Measurements from ENCODE around the gene TTLL7.
"Not testable (repeated sequence)": the region's sequence is repeated elsewhere in the genome, so short reads cannot be mapped to it uniquely, and the experiment has no call there.

Gene TTLL7

GRCh38 chr1:83997631-83998030 lies 1.3 kb downstream of the TTLL7 start:
- in situ Hi-C loops (cut with MboI; ENCODE audit: low sequenced_read_pairs): no loop called here

- in situ Hi-C loops (cut with MboI; ENCODE audit: low sequenced_read_pairs): no loop called here
These were observed 2.3 kb downstream of the TTLL7 start for GRCh38 chr1:83996621-83997020.

DNA sequence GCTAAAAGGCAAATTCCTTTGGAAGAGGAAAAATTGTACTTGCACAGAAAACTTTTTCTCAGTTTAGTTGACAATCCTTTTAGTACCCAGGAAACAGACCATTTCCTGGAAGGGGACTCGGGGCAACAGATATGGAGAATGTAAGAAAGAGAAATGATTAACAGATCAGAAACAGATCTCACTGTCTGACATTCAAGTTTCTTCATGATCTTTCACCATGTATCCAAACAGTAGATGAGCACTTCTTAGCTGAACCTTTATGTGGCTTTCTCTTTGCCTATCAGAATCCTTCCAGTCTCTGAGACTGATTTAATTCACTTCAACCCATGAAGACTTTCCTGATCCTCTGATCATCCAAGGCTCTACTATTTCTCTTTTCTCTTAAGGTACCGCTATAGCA lies 2.7 kb downstream of the TTLL7 start:
- in situ Hi-C loops (cut with MboI; ENCODE audit: low sequenced_read_pairs): no loop called here

GRCh38 chr1:83995649-83996048 lies 3.3 kb downstream of the TTLL7 start:
- in situ Hi-C loops (cut with MboI; ENCODE audit: low sequenced_read_pairs): no loop called here

DNA sequence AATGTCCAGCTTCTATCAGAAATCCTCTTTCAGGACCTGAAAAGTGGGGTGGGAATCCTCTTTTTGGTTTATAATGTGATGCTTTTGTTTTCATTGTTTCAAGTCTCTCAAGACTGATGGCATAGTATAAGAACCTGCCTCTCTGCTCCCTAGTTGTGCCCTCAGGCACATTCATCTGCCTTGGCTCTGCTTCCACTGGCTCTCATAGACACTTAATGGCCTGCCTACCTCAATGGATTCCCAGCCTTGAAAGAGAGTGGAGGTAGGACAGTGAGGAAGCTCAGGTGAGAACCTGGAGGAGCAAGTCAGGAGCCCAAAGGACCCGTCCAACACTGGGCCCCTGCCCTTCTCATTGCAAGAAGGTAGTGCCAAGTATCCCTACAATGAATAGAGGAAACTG lies 4.8 kb downstream of the TTLL7 start:
- in situ Hi-C loops (cut with MboI; ENCODE audit: low sequenced_read_pairs): no loop called here

DNA sequence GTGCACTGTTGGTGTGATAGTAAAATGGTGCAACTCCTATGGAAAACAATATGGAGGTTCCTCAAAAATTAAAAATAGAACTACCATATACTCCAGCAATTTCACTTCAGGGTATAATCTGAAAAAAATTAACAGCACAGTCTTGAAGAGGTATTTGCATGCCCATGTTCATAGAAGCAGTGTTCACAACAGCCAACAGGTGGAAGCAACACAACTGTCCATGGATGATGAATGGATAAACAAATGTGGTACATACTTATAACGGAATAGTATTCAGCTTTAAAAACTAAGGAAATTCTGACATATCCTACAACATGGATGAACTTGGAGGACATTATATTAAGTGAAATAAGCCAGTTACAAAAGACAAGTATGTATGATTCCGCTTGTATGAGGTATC lies 8.2 kb downstream of the TTLL7 start:
- in situ Hi-C loops (cut with MboI; ENCODE audit: low sequenced_read_pairs): no loop called here

GRCh38 chr1:83985048-83985447 lies 13.9 kb downstream of the TTLL7 start:
- in situ Hi-C loops (cut with MboI; ENCODE audit: low sequenced_read_pairs): no loop called here

DNA sequence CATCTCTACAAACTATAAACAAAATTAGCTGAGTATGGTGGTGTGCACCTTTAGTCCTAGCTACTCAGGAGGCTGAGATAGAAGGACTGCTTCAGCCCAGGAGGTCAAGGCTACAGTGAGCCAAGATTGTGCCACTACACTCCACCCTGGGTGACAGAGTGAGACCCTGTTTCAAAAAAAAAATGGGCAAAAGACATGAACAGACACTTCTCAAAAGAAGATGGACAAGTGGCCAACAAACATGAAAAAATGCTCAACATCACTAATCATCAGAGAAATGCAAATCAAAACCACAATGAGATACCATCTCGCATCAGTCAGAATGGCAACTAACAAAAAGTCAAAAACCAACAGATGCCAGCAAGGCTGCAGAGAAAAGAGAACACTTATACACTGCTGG lies 15.0 kb downstream of the TTLL7 start:
- in situ Hi-C loops (cut with MboI; ENCODE audit: low sequenced_read_pairs): not testable (repeated sequence)

- in situ Hi-C loops (cut with MboI; ENCODE audit: low sequenced_read_pairs): no loop called here
These were observed 20.9 kb downstream of the TTLL7 start for GRCh38 chr1:83978056-83978455.

DNA sequence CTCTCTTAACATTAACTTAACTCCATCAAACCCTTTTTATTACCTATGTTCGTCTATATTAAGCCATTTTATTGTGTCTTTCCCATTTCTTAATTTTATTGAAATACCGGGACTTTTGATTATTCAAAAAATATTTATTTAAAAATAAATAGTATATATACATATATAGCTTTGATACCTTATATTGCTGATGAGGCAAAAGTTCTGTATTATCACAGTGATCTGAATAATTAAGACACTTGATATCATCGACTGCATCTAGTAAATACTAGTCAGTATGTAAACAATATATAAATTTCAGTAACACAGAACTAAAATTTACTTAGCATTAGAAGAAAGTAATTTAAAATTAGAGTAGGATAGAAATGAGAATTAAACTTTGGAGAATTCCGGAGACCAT lies 22.0 kb downstream of the TTLL7 start:
- in situ Hi-C loops (cut with MboI; ENCODE audit: low sequenced_read_pairs): no loop called here

- in situ Hi-C loops (cut with MboI; ENCODE audit: low sequenced_read_pairs): no loop called here
These were observed 28.1 kb downstream of the TTLL7 start for GRCh38 chr1:83970802-83971201.

GRCh38 chr1:83970114-83970513 lies 28.8 kb downstream of the TTLL7 start:
- in situ Hi-C loops (cut with MboI; ENCODE audit: low sequenced_read_pairs): no loop called here

DNA sequence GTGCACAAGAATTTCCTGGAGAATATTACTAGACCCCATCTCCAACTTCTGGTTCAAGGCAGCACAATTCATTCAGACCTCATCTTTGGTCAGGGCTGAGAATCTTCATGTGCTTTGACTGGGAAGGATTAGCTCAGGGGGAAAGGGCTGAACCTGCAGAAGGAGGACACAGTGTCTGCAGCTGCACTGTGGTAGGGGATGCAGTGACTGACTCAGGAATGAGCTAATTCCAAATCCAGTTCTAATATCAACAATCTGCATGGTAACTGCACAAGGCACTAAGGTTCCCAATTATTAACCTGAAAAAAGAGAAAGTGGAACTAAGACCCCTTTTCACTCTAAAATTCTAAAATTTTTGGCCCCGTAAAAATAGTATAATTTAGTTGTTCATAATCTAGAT lies 31.6 kb downstream of the TTLL7 start:
- in situ Hi-C loops (cut with MboI; ENCODE audit: low sequenced_read_pairs): no loop called here

DNA sequence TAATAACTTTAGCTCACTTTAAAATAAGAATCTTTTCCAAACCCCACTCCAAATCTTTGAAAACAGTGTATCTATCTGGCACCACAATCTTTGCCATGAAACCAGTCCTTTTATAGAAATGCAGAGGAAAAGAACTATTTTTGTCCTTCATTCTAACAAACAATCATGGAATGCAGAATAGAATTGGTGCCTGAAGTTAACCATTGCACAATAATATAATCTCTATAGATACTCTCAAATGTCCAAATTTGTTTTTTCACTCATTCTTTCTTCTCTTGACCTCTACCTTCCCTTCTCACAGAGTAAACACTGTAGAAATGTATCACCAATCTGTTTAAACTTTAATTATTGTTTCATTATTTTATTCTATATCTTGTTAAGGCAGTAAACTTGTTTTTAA lies 34.8 kb downstream of the TTLL7 start:
- in situ Hi-C loops (cut with MboI; ENCODE audit: low sequenced_read_pairs): no loop called here

- in situ Hi-C loops (cut with MboI; ENCODE audit: low sequenced_read_pairs): no loop called here
These were observed 37.2 kb downstream of the TTLL7 start for GRCh38 chr1:83961571-83962295.

GRCh38 chr1:83960669-83961277 lies 38.2 kb downstream of the TTLL7 start:
- in situ Hi-C loops (cut with MboI; ENCODE audit: low sequenced_read_pairs): no loop called here

DNA sequence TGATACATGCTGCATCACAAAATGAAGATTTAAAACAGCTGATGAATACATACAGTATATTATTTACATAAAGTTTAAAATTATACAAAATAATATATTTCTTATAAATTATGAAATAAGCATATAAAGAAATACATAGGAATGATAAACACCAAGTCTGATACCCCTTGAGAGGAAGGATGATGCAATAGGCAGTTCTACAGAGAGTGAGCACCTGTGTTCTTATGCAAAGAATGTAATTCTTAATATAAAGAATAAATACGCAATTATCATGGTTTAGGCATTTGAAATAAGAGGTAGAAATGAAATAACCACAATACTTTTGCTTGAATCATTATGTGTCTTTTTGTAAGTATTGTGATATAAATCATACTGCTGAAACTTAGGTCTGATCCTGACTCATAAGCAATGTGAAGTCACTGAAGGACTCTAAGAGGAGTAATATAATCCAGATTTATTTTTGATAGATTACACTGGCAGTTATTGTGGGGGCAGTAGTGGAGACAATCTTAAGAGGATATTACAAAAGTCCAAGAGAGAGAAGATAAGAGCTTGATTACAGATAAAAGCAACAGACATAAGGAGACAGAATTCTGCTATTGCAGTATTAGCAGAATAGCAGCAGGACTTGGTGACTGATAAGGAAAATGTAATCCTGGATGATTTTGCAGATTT lies 39.0 kb downstream of the TTLL7 start:
- in situ Hi-C loops (cut with MboI; ENCODE audit: low sequenced_read_pairs): no loop called here

DNA sequence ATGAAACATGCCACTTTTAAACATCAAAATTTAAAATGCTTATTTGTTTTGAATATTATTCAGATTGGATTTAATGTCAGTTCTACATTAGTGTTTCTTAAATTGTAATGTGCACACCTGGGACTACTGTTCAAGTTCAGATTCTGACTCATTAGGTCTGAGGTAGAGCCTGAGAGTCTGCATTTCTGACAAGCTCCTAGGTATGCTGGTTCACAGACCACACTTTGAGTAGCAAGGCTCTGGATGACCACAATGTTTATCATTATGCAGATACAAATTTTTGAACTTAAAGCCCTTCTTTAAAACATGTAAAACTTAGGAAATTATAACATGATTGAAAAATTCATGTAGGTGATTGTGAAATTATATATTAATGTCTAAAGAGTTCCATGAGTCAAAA lies 40.2 kb downstream of the TTLL7 start:
- in situ Hi-C loops (cut with MboI; ENCODE audit: low sequenced_read_pairs): no loop called here

- in situ Hi-C loops (cut with MboI; ENCODE audit: low sequenced_read_pairs): no loop called here
These were observed 44.6 kb downstream of the TTLL7 start for GRCh38 chr1:83954166-83954823.

DNA sequence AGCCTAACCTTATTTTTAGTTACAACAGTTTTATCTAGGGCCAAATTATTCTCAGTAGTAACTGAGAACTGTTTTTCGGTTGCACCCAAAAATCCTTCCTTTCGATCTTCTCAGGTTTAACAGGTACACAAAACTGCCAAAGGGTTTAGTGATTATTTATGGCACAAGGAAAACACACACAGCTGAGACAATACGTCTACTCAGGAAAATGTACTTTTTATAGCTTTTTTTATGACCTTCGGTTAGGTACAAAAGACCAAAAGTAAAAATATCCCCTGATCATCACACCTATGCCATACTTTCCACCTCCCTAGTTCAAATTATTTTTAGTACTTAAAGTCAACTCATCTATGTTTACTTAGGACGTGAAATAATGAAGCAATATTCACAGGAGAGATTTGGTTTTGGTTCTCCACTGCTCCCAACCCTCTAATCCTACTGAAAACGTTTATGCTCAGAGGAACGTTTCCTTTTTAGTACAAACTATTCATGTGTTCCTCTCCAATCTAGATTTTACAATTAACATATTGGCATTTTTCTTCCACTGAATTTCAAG lies 48.7 kb downstream of the TTLL7 start:
- in situ Hi-C loops (cut with MboI; ENCODE audit: low sequenced_read_pairs): no loop called here

DNA sequence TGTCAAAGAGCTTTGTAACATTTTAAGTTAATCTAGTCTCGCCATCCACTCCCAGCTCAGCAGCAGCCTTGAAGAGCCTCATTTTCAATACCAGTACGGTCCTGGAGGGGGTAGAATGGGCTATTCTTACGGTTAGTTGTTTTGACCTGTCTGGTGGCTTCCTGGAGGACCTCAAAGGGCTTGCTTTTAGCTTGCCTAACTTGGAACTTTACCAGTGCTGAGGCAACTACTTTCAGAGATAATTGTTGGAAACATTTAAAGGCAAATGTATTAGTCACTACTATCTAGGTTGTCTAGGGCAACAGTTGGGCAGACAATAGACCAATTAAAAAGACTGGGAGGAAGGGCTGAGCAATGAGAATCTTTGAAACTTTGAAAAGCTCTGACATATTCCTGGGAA lies 56.0 kb downstream of the TTLL7 start:
- in situ Hi-C loops (cut with MboI; ENCODE audit: low sequenced_read_pairs): no loop called here
